HG02759 (cell line): ENCODE measurements around the gene SORD.

Experiments used
- ATAC-seq: cut with Tn5 transposase; IDR thresholded peaks from one replicate; pipeline ENCODE4 v1.9.1; 2021; ENCODE audit warnings: mild to moderate bottlenecking, moderate library complexity; ENCODE audit not compliant: unreplicated experiment

Gene SORD

GRCh38 chr15:45114751-45115085, 91.7 kb downstream of the SORD start:
- ATAC-seq = no peak

GRCh38 chr15:45115312-45115820, 92.4 kb downstream of the SORD start:
- no peak for ATAC-seq

GRCh38 chr15:45116006-45116481, 93.0 kb downstream of the SORD start:
- no peak for ATAC-seq

- ATAC-seq = no peak
Measured at GRCh38 chr15:45116482-45117307, 93.7 kb downstream of the SORD start.

- ATAC-seq = peak; percentile 16
Measured at GRCh38 chr15:45117308-45118130, 94.5 kb downstream of the SORD start.

GRCh38 chr15:45118131-45118588, 95.2 kb downstream of the SORD start:
- ATAC-seq = peak; percentile 94

- no peak for ATAC-seq
Measured at GRCh38 chr15:45118996-45119395, 96.0 kb downstream of the SORD start.

GRCh38 chr15:45120081-45120972, 97.3 kb downstream of the SORD start:
- no peak for ATAC-seq

- ATAC-seq = no peak
Measured at GRCh38 chr15:45121020-45121419, 98.0 kb downstream of the SORD start.

GRCh38 chr15:45121706-45122417, 98.9 kb downstream of the SORD start:
- no peak for ATAC-seq

GRCh38 chr15:45122719-45123118, 99.7 kb downstream of the SORD start:
- ATAC-seq = no peak

GRCh38 chr15:45123397-45123796, 100.4 kb downstream of the SORD start:
- ATAC-seq = no peak

- ATAC-seq = no peak
Measured at GRCh38 chr15:45126535-45127158, 103.7 kb downstream of the SORD start.
